Stimulated activated CD8-positive, alpha-beta memory T cell treated with anti-CD3 and anti-CD28 coated beads, Interleukin-4, amount 100 ng/mL, for 1 hour (primary cell): ENCODE measurements around the gene PDZK1IP1.
A peak's percentile ranks its signal among the peaks of the same experiment; 100 is the strongest.
"Not testable (repeated sequence)": the region's sequence is repeated elsewhere in the genome, so short reads cannot be mapped to it uniquely, and the experiment has no call there.

Source experiments
- DNase-seq, 2 donors: peaks; one replicate each; pipeline ENCODE4 v3.0.0-alpha.2; 2020; ENCODE audit warnings: low read depth in 2 of 2, low spot score in 1 of 2

PDZK1IP1 gene

GRCh38 chr1:47181955-47182675 lies 7.7 kb downstream of the PDZK1IP1 start:
- DNase-seq, result no peak

DNA sequence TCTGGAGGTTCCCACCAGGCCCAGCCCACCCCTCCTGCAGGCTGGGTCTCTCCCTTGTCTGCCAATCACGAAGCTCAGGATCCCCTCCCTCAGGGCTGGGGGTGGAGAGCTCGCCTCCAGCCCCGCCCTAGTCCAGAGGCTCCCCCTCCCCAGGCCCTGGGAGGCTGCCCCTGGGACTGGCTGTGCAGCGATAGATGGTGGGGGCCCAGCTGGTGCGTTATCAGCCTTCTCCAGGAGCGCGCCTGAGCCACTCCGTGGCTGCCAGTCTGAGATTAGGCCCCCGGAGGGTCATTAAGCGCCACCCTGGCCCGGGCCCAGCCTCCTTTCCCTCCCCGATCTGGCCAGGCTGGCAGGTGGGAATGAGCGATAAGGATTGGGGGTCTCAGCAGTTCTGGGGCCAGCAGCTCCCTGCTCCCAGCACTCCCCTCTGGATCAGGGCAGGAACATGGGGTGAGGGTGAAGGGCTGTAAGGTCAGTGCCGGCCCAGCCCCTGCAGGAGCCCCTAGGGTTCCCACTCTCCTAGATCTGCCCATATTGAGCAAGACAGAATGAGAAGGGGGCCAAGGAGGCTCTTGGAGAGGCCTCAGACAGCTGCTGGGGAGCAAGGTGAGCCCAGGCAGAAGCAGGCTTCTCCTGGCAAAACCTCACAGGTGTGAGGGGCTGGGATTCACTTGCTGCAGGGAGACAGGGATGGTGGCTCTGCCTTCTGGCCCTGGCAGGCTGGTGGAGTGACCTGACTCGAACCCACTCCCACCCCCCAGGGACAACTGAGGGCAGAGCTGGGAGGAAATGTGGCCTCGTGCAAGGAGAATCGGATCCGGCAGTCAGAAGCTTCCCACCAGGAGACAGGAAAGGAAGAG lies 8.5 kb downstream of the PDZK1IP1 start:
- no peak for DNase-seq

GRCh38 chr1:47180603-47181094 lies 9.2 kb downstream of the PDZK1IP1 start:
- no peak for DNase-seq

GRCh38 chr1:47179988-47180563 lies 9.8 kb downstream of the PDZK1IP1 start:
- no peak for DNase-seq

DNA sequence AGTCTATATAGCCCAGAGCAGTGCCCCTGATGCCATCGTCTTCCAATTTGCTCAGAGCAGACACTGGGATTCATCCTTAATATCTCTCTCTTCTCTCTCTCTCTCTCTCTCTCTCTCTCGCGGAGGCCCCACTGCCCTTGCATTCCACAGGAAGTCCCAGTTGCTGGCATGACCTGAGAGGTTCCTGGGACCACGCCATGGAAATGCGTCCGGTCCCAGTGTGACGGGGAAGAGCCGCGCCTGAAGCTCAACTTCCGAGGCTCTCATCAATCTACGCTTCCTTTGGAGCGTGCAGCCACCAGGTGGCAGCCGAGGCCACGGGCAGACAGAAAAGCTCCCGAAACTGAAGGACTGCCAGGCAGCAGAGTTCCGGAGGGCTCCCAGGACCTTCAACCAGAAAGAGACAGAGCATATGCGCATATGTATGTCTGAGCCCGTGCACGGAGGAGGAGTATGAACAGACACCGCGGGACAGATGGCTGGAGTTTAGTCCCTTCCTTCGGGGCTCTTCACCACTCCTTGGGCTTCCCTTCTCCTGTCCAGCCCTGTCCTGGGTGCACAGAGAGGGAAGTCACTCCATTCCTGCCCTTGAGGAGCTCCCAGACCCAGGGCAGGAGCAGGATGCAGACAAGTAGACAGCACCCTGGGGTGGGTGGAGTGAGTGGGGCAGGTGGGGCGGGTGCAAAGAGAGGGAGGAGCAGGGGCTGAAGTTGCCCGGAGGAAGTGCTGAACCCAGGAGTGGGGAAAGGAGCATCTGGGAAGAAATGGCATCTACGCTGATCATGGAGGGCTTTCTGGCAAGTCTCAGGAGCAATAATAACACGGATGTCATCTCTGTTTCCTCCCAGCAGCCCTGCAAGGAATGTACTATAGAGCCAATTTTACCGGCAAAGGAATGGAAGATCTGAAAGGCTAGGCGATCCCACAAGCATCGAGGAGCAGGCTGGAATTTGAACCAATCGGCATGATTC lies 10.5 kb downstream of the PDZK1IP1 start:
- peak in 1 of 2 donors; percentile 43 for DNase-seq

DNA sequence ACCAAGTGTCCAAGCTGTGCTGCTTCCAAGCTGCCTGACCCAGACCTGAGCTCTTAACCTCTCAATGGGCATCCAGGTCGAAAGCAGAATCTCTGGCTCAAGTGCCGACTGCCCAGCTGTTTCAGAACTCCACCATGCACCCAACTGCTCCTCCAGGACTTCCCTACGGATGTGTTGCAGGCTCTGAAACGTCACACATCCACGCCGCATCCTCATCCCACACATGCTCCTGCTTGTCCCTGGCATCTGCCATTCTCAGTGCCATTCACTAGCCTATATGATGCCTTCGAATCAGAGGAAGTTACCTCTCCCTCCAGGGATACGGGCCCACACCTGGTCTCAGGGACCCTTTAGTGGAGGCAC lies 11.2 kb downstream of the PDZK1IP1 start:
- DNase-seq, result no peak

GRCh38 chr1:47178020-47178419 lies 11.8 kb downstream of the PDZK1IP1 start:
- DNase-seq, result no peak

DNA sequence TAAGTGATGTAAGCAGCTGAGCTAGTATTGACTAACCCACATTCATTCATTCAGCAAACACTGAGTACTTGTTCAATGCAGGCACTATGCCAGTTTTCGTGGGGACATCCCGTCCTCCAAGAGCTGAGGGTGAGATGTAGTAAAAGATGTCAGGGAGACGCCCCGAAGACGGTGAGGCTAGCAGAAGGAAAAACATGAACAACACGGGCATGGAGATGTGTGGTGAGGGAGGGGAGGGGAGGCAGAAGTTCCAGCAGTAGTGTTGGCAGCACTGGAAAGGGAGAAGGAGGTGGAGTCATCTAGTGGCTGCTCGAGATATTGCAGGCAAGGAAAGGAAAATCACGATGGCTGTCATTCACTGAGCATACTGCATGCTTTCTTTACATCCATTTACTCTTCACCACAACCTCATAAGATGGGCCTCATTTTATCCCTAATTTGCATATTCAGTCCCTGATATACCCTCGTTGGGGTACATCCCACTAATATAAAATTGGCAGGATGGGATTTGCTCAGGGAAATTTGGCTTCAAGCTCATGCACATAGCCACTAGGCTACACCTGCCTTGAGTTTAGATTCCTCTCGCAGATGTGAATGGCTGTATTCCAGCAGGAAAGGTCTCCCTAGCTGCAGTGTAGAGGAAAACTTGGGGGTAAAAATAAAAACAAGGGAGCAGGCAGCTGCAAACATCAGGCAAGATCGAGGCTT lies 14.5 kb downstream of the PDZK1IP1 start:
- no peak for DNase-seq

GRCh38 chr1:47174656-47175020 lies 15.2 kb downstream of the PDZK1IP1 start:
- no peak for DNase-seq

GRCh38 chr1:47172782-47173181 lies 17.1 kb downstream of the PDZK1IP1 start:
- DNase-seq, result no peak

DNA sequence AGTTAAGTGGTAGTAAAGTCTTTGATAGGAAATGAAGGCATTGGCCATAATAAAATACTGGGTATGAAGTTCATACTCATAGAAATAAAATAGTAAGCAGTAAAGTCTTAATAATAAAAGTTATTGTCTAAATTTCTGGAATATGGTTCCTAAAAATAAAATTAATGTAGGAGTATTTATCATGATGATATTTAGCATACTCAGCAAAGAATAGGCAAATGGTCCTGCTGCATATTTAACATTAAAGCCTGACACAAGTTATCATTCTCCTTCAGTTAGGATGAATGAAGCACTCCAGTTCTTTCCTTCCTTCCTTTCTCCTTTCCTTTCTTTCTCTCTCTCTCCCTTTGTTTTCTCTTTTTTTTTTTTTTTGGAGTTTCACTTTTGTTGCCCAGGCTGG lies 25.3 kb downstream of the PDZK1IP1 start:
- DNase-seq, result no peak

DNA sequence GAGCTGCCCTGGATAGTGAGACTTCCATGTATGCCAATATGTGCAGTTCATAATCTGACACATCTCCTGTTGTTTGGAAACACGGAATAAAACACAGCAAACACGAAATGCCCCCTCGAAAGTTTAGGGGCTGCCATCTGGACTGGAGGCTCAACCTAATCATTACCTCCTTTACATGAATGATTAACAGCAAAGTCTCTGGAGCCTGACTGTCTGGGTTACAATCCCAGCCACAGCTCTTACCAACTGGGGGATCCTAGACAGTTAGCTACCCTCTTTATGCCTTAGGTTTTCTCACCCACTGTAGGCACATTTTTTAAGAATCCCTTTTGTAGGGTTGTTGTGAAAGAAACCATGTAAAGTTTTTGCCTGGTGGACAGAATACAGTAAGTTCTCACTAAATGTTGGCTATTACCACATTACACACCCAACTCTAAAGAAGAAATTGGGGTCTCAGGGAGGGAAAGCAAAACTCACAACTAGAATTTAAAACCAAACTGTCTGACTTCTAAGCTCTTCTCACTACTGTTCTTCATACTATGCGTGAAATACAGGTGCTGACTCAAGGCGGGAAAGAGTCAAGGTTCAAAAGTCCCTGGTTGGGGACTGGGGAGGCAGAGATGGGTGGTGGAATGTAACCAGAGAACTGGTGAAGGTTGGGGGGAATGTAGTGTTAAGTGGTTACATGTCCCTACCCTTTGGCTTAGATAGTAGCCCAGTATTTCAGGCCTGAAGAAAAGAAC lies 28.4 kb downstream of the PDZK1IP1 start:
- DNase-seq, result no peak

DNA sequence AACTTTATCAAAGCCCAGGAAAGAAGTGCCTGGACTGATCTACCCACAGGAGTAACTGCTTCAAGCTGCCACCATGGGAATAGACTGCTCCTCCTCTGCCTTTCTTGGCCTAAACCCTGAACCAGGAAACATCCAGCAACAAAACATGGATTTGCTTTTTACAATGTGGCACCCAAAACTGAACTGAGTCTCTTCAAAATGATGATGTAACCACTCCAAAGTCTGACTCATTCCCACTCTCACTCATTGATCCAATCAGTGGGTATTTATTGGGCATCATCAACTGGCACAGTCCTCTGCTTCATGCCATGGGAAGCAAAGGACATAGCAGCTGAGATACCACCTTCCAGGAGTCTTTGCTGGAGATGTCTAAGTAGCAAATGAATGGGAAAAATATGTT lies 29.1 kb downstream of the PDZK1IP1 start:
- DNase-seq, result no peak

DNA sequence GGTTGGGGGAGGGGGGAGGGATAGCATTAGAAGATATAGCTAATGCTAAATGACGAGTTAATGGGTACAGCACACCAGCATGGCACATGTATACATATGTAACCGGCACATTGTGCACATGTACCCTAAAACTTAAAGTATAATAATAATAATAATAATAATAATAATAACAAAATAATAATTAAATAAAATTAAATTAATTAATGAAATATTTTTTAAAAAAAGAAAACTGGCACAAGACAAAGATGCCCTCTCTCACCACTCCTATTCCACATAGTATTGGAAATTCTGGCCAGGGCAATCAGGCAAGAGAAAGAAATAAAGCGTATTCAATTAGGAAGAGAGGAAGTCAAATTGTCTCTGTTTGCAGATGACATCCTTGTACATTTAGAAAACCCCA lies 31.9 kb downstream of the PDZK1IP1 start:
- DNase-seq, result not testable (repeated sequence)

GRCh38 chr1:47156457-47156856 lies 33.4 kb downstream of the PDZK1IP1 start:
- not testable (repeated sequence) for DNase-seq

DNA sequence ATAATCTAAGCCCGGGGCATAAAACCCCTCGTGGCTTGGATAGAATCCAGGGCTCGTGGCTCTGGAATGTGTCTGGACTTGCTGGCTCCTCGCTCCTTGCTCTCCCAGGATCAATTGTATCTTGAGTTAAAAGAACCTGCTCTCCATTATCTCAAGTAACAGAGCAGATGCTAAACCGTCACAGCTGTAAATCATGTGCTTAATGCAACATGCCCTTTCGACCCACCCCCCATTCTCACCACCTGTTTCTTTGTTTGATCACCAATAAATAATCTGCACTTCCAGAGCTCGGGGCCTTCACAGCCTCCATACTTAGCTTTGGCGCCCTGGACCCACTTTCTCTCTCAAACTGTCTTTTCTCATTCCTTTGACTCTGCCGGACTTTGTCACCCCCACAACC lies 40.7 kb downstream of the PDZK1IP1 start:
- DNase-seq, result not testable (repeated sequence)

GRCh38 chr1:47147047-47147785 lies 42.6 kb downstream of the PDZK1IP1 start:
- no peak for DNase-seq

DNA sequence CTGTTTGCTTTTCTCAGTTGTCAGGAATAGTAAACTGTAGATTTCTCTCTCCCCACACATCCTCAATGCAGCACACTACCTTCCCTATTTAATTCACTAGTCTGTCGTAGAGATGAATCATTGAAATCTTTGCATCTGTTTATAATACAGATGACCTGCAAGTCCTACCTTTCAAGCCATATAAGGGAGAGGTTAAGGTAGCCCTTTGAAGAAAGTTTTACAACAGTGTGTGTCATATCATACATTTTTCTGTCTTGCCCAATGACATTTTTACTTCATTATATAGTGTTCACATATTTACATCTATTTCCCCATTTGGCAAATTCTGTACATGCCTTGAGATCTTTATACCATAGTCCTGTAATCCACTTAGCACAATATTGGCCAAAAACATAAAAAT lies 43.3 kb downstream of the PDZK1IP1 start:
- DNase-seq, result not testable (repeated sequence)

GRCh38 chr1:47143654-47144053 lies 46.2 kb downstream of the PDZK1IP1 start:
- not testable (repeated sequence) for DNase-seq
